ENCODE results near the gene ZMIZ1. TPM values are rescaled to one million over a fixed set of nuclear protein-coding genes. Genes with fewer than 3 reads are reported as not detected.
"Not testable (repeated sequence)": the region's sequence is repeated elsewhere in the genome, so short reads cannot be mapped to it uniquely, and the experiment has no call there.

ZMIZ1 gene
- total RNA-seq, 1 donor from 2014 or later = 29.5 TPM

- DNase-seq = no peak
These were observed 198.7 kb downstream of the ZMIZ1 start for GRCh38 chr10:79267499-79267898.

GRCh38 chr10:79268161-79268601 lies 199.4 kb downstream of the ZMIZ1 start:
- DNase-seq = no peak

- no peak for DNase-seq
These were observed 200.0 kb downstream of the ZMIZ1 start for GRCh38 chr10:79268742-79269141.

- DNase-seq = no peak
These were observed 200.7 kb downstream of the ZMIZ1 start for GRCh38 chr10:79269443-79269842.

GRCh38 chr10:79269969-79270368 lies 201.2 kb downstream of the ZMIZ1 start:
- DNase-seq = no peak

GRCh38 chr10:79270466-79271246 lies 201.9 kb downstream of the ZMIZ1 start:
- DNase-seq = no peak

- DNase-seq = no peak
These were observed 203.6 kb downstream of the ZMIZ1 start for GRCh38 chr10:79272353-79272752.

- no peak for DNase-seq
These were observed 204.8 kb downstream of the ZMIZ1 start for GRCh38 chr10:79273604-79274003.

- peak; percentile 94 for DNase-seq
These were observed 205.7 kb downstream of the ZMIZ1 start for GRCh38 chr10:79274279-79275104.

GRCh38 chr10:79275105-79275430 lies 206.3 kb downstream of the ZMIZ1 start:
- no peak for DNase-seq

- DNase-seq = no peak
These were observed 206.7 kb downstream of the ZMIZ1 start for GRCh38 chr10:79275431-79275851.

GRCh38 chr10:79277579-79278269 lies 209.0 kb downstream of the ZMIZ1 start:
- no peak for DNase-seq

GRCh38 chr10:79279047-79279446 lies 210.3 kb downstream of the ZMIZ1 start:
- DNase-seq = not testable (repeated sequence)

GRCh38 chr10:79280956-79281355 lies 212.2 kb downstream of the ZMIZ1 start:
- DNase-seq = no peak

GRCh38 chr10:79282388-79282787 lies 213.6 kb downstream of the ZMIZ1 start:
- no peak for DNase-seq

- DNase-seq = no peak
These were observed 214.8 kb downstream of the ZMIZ1 start for GRCh38 chr10:79283616-79284015.

- no peak for DNase-seq
These were observed 215.5 kb downstream of the ZMIZ1 start for GRCh38 chr10:79284158-79284871.

- no peak for DNase-seq
These were observed 216.8 kb downstream of the ZMIZ1 start for GRCh38 chr10:79285315-79286197.

GRCh38 chr10:79286318-79286951 lies 217.7 kb downstream of the ZMIZ1 start:
- DNase-seq = peak; percentile 84

GRCh38 chr10:79287973-79288723 lies 219.4 kb downstream of the ZMIZ1 start:
- DNase-seq = no peak

Data from occipital lobe (tissue), 2 donors.